AG08395 (cell line): ENCODE measurements around the gene HGS.

Source experiments
- DNase-seq: peaks from one replicate; pipeline ENCODE4 v3.0.0; 2012; ENCODE audit warnings: mixed read lengths, low spot score

The HGS gene

GRCh38 chr17:81741049-81741593, 57.3 kb downstream of the HGS start:
- DNase-seq, result no peak

GRCh38 chr17:81741594-81742452, 58.0 kb downstream of the HGS start:
- DNase-seq, result no peak
